GM20000 (cell line): ENCODE results near the gene RTL10.

Experiments used
- DNase-seq: peaks from one replicate; pipeline ENCODE4 v3.0.0; 2012; ENCODE audit warnings: low spot score
- TF ChIP-seq, protein P1 (sequence below): IDR thresholded peaks from 2 replicates; pipeline ENCODE4 v1.5.1; 2012; ENCODE audit warnings: mild to moderate bottlenecking, control low read depth; ENCODE audit errors: extremely low read depth, missing control alignments

The RTL10 gene

DNA sequence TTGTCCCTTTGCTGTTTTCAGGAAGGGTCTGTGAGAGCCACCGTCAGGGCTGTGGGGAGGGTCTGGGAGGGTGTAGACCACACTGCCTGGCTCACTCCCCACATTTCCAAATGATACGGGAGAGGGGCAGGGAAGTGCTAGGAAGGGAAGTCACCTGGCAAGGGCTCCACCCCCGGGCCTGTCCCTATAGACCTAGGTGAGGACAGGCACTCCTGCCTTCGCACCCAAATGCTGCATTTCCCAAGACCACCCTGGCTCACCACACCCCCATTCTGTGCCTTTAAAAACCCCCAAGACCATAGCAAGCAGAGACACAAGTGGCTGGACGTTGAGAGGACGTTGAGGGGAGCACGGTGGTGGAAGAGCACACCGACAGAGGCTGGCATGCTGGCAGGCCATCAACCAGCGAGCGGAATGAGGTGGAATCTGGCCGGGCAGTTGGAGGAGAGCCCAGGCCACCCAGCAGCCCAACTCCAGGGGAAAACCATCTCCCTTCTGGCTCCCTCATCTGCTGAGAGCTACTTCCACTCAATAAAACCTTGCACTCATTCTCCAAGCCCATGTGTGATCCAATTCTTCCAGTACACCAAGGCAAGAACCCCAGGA is 45.7 kb downstream of the RTL10 start:
- no peak for DNase-seq

DNA sequence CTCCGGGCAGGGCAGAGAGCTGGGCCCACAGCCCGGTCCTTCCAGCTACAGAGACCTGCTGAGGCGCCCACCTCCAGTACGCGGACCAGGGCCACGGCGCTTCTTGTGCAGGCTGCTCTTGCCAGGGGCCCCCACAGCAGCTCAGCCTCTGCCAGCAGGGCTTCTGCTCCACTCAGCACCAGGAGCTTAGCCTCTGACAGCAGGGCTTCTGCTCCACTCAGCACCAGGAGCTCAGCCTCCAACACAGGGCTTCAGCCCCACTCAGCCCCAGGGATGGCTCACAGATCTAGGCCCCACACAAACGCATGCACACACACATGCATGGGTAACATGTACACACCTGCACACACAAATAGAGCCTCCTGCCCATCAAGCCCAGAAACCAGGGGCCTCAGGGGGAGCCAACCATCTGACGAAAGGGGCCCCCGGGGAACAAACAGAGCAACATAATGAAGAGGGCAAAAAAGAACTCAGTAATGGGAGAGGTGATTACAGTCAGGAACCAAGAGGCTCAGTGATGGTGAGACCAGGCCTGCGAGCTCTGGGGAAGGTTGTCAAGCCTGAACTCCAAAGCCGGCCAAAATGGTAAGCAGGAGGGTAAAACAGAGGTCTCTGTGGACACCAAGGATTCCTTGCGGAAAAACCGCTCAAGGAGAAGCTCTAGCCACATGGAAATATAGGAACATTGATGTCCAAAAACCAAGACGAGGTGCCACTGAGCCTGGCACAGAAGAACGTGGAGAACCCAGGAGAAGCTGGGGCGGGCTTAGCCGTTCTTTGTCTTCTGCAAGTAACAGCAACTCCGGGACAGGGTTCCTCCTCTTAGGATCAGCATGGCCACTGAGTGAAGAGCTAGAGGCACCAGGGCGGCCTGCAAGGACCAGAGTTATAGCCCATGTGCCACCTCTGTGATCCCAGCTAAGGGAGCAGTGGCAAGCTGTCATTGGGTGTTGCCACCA is 46.5 kb downstream of the RTL10 start:
- no peak for DNase-seq
- TF ChIP-seq, protein P1, sequence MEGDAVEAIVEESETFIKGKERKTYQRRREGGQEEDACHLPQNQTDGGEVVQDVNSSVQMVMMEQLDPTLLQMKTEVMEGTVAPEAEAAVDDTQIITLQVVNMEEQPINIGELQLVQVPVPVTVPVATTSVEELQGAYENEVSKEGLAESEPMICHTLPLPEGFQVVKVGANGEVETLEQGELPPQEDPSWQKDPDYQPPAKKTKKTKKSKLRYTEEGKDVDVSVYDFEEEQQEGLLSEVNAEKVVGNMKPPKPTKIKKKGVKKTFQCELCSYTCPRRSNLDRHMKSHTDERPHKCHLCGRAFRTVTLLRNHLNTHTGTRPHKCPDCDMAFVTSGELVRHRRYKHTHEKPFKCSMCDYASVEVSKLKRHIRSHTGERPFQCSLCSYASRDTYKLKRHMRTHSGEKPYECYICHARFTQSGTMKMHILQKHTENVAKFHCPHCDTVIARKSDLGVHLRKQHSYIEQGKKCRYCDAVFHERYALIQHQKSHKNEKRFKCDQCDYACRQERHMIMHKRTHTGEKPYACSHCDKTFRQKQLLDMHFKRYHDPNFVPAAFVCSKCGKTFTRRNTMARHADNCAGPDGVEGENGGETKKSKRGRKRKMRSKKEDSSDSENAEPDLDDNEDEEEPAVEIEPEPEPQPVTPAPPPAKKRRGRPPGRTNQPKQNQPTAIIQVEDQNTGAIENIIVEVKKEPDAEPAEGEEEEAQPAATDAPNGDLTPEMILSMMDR, result no peak

More for the DNA sequence above, 45.7 kb downstream of the RTL10 start:
- TF ChIP-seq, protein P1, result no peak

DNA sequence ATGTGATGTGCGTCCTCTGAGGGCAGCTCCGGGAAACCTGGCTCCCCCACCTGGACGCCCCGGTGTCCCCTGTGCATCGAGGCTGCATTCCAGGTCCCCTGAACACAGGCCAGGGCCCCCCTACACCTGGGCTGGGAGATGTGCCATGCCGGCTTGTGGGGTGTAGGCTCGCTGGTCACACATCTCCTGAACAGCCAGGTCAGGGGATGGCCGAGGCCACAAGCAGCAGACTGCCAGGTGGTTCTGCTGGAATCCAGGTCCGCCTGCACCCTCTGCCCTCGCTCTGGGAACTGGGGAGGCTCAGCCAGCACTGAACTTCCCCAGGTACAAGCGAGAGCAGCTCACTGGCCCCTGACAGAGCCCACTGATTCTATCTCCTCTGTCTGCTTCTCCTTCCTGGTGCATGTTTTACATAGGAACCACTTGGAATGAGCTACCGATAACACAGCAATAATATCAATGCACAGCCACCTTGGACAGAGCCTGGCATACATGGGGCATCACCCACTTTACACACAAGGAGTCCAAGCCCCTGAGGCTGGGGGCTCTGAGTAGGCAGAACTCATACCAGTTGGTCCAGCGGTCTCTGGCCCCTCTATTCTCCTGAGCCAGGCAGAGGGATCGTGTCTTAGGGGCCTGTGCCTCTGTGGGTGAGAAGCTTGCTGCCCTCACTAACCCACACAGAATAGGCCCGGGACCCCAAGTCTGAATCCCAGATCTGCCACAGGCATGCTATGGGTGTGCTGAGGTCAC is 47.3 kb downstream of the RTL10 start:
- TF ChIP-seq, protein P1, result no peak
- no peak for DNase-seq

DNA sequence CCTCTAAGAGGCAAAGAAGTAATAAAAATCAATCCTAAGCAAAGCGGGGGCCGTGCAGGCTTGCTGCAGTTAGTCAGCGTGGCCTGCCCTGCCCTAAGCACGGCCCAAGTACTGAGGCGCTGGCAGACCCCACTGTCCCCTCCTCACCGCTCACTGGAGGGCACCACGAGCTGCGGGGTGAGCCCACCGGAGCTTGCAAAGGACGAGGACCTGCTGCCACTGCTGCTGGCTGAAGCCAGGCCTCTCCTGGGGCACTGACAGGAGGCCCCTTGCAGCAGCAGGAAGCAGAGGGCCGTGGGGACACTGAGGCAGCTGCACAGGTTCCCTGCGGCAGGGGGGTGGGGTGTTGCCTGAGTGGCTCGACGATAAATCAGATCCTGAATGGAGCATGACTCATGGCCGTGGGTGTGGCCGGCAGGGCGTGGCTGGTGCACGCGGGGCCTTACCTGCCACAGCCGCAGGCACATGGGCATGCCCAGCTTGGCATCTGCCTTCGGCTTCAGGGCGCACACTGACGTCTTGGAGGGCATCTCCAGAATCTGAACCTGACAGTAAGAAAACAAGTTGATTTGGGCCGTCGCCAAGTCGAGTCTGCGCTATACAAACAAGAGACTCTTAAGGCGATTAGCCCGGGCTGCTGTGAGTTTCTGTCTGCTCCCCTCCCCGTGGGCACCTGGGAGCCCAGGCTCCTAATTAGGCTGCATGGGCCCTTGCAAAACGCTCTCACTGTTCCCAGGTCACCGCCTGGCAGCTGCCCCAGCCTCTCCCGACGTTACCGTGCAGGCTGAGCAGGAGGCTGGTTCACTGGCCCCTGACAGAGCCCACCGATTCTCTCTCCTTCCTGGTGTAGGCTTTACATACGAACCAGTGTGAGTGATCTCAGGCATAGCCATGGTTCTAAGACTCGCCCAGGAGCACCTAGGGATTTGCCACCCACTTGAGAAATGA is 48.2 kb downstream of the RTL10 start:
- no peak for DNase-seq
- TF ChIP-seq, protein P1, result no peak

DNA sequence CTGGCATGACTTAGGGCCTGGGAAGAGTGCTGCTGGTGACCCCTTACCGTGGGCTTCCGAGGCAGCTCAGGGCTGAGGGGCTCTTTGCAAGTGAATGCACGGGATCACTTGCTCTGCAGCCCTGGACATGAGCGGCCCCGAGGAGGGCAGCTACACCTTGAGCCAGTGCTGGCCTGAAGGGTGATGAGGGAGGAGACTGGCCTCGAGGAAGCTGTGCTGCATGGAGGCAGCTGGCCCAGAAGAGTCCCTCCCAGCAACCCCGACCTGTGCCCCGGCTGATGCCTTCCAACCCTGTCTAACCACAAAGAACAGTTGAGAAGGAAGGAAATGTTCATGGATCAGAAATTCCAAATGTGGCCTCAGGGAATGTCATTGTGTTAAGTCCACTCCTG is 48.9 kb downstream of the RTL10 start:
- no peak for DNase-seq
- TF ChIP-seq, protein P1, result no peak
